ENCODE measurements around the gene PHOX2B.

PHOX2B gene

GRCh38 chr4:41750626-41751448 lies 2.3 kb upstream of the PHOX2B start:
- TF ChIP-seq POLR2AphosphoS5 (IDR thresholded peaks at IDR 0.05; ENCODE audit: low read depth, low read length) (no peak), POLR2A (IDR thresholded peaks at IDR 0.05; ENCODE audit: low read depth, low read length) (no peak), POU2F2 (IDR thresholded peaks at IDR 0.05; ENCODE audit: low read depth, low read length) (no peak), PAX5 (IDR thresholded peaks at IDR 0.05; ENCODE audit: insufficient read depth, low read length, severe bottlenecking) (no peak), TAF1 (IDR thresholded peaks at IDR 0.05; ENCODE audit: low read depth, low read length) (no peak), SPI1 (IDR thresholded peaks at IDR 0.05; ENCODE audit: low read depth, low read length) (no peak)
- no peak for FAIRE-seq
- no peak for DNase-seq (ENCODE audit: insufficient read length, low spot score)

DNA sequence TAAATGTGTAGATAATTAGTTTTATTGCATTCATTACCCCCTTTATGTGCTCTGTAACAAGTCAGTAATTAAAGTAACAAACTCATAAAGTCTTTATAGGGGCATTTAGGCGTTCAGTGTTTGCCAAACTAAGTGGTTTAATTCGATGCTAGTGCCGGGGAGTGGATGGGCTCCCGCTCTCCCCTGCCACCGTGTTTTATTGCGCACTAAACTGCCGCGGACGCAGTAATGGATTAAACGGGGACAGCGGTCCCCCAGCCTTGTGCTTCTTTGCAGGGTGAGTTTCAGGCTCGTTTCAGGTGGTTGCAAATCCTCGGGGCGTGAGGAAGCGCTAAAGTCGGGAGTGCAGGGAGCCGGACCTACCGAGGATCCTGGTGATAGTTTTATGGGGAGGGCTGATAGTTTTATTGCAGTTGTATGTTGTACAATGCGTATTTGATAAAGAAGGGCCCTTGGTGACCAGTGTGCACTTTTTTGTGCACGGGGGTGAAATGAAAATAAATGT lies 1.6 kb upstream of the PHOX2B start:
- DNase-seq (ENCODE audit: insufficient read length, low spot score) (no peak), FAIRE-seq (no peak)
- TF ChIP-seq TAF1 (IDR thresholded peaks at IDR 0.05; ENCODE audit: low read depth, low read length) = no peak

- TF ChIP-seq SPI1 (IDR thresholded peaks at IDR 0.05; ENCODE audit: low read depth, low read length) = no peak
- no peak for TF ChIP-seq POU2F2 (IDR thresholded peaks at IDR 0.05; ENCODE audit: low read depth, low read length)
- FAIRE-seq (no peak), DNase-seq (ENCODE audit: insufficient read length, low spot score) (no peak)
Measured at GRCh38 chr4:41749631-41750039, 1.1 kb upstream of the PHOX2B start.

GRCh38 chr4:41748074-41748570 lies 403 bp downstream of the PHOX2B start:
- no peak for FAIRE-seq
- DNase-seq (ENCODE audit: insufficient read length, low spot score) = no peak
- no peak for TF ChIP-seq POLR2A (IDR thresholded peaks at IDR 0.05; ENCODE audit: low read depth, low read length)
- TF ChIP-seq PAX5 (IDR thresholded peaks at IDR 0.05; ENCODE audit: insufficient read depth, low read length, severe bottlenecking) = no peak
- no peak for TF ChIP-seq POU2F2 (IDR thresholded peaks at IDR 0.05; ENCODE audit: low read depth, low read length)
- no peak for TF ChIP-seq TAF1 (IDR thresholded peaks at IDR 0.05; ENCODE audit: low read depth, low read length)
- no peak for TF ChIP-seq SPI1 (IDR thresholded peaks at IDR 0.05; ENCODE audit: low read depth, low read length)
- no peak for TF ChIP-seq POLR2AphosphoS5 (IDR thresholded peaks at IDR 0.05; ENCODE audit: low read depth, low read length)

DNA sequence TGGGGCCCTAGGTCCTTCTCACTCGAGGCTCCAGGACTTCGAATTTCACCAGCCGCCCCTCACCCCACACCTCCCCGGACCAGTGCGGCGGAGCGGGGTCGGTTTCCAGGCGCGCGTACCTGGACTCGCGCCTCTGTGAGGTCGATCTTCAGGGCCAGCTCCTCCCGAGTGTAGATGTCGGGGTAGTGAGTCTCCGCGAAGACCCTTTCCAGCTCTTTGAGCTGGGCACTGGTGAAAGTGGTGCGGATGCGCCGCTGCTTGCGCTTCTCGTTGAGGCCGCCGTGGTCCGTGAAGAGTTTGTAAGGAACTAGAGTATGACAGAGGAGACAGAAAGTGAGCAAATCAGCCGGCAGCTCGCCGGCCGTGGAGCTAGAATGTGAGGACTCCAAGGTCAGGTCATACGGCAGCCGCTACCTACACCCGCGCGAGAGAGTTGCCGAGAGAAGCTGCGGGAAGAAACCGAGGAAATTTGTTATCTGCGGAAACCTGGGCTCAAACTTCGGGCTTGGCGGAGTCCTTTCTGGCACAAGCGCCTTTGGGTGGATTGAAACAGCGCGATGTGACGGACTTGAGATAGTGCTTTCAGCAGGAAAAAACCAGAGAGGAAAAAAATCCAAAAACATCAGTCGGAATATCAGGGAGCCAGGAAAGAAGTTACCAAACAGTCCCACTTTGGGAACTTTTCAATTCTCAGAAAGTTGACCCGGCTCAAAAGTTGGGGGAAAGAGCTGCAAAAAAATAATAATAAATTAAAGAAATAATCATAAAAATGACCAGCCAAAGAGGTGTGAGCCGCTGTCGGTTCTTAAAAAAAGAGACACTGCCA lies 1.1 kb downstream of the PHOX2B start:
- DNase-seq (ENCODE audit: insufficient read length, low spot score) (no peak), FAIRE-seq (no peak)
- TF ChIP-seq POLR2AphosphoS5 (IDR thresholded peaks at IDR 0.05; ENCODE audit: low read depth, low read length) (no peak), SPI1 (IDR thresholded peaks at IDR 0.05; ENCODE audit: low read depth, low read length) (no peak), POU2F2 (IDR thresholded peaks at IDR 0.05; ENCODE audit: low read depth, low read length) (no peak), POLR2A (IDR thresholded peaks at IDR 0.05; ENCODE audit: low read depth, low read length) (no peak), TAF1 (IDR thresholded peaks at IDR 0.05; ENCODE audit: low read depth, low read length) (no peak), PAX5 (IDR thresholded peaks at IDR 0.05; ENCODE audit: insufficient read depth, low read length, severe bottlenecking) (no peak)

GRCh38 chr4:41746440-41747229 lies 1.9 kb downstream of the PHOX2B start:
- TF ChIP-seq TAF1 (IDR thresholded peaks at IDR 0.05; ENCODE audit: low read depth, low read length) (no peak), POLR2A (IDR thresholded peaks at IDR 0.05; ENCODE audit: low read depth, low read length) (no peak), POLR2AphosphoS5 (IDR thresholded peaks at IDR 0.05; ENCODE audit: low read depth, low read length) (no peak), SPI1 (IDR thresholded peaks at IDR 0.05; ENCODE audit: low read depth, low read length) (no peak), POU2F2 (IDR thresholded peaks at IDR 0.05; ENCODE audit: low read depth, low read length) (no peak)
- DNase-seq (ENCODE audit: insufficient read length, low spot score) = no peak
- FAIRE-seq = no peak

DNA sequence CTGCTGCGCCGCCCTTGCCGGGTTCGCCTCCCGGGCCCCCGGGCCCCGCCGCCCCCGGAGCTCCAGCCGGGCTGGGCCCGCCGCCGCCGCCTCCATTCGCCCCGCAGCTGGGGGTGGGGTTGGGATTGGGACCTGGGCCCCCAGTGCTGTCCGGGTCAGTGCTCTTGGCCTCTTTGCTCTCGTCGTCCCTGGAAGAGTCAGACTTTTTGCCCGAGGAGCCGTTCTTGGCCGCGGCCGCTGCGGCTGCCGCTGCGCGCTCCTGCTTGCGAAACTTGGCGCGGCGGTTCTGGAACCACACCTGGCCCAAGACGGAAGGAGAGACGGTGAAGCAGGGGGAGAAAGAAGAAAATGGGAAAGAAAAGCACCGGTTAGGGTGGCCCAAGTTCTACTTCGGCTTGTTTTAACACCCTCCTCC lies 2.5 kb downstream of the PHOX2B start:
- DNase-seq (ENCODE audit: insufficient read length, low spot score) = no peak
- TF ChIP-seq POLR2A (IDR thresholded peaks at IDR 0.05; ENCODE audit: low read depth, low read length) (no peak), TAF1 (IDR thresholded peaks at IDR 0.05; ENCODE audit: low read depth, low read length) (no peak), SPI1 (IDR thresholded peaks at IDR 0.05; ENCODE audit: low read depth, low read length) (no peak), POLR2AphosphoS5 (IDR thresholded peaks at IDR 0.05; ENCODE audit: low read depth, low read length) (no peak), POU2F2 (IDR thresholded peaks at IDR 0.05; ENCODE audit: low read depth, low read length) (no peak), PAX5 (IDR thresholded peaks at IDR 0.05; ENCODE audit: insufficient read depth, low read length, severe bottlenecking) (no peak)
- FAIRE-seq = no peak

DNA sequence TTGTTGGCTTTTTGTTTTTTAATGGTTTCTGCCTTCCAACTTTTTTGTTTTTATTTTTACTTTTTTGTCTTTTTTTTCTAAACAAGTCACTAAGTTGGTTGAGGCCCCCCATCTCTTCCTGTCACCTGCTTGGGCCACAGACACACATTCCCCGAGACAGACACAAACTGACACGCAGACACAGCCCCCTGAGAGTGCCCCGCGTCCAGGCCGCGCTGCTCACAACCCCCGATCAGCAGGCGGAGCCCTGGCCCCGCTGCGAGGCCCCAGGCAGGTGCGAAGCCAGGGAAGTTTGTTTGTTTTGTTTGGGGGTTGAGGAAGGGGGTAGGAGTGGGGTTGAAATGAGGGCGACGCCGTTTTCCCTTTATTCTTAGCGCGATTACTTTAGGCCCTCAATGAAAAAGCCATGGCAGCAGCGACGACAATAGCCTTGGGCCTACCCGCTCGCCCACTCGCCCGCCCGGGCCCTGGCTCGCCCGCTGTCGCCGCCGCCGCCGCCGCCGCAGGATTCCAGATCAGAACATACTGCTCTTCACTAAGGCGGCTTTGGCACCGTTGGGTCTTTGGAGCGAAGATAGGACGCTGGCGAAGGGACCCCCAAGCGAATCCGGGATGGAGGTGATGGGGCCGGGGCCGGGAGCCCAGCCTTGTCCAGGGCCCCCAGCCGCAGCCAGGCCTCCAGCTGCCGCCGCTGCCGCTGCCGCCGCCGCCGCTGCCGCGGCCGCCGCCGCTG lies 3.1 kb downstream of the PHOX2B start:
- TF ChIP-seq POU2F2 (IDR thresholded peaks at IDR 0.05; ENCODE audit: low read depth, low read length) = no peak
- TF ChIP-seq TAF1 (IDR thresholded peaks at IDR 0.05; ENCODE audit: low read depth, low read length) = no peak
- TF ChIP-seq POLR2A (IDR thresholded peaks at IDR 0.05; ENCODE audit: low read depth, low read length) = no peak
- no peak for TF ChIP-seq POLR2AphosphoS5 (IDR thresholded peaks at IDR 0.05; ENCODE audit: low read depth, low read length)
- no peak for TF ChIP-seq PAX5 (IDR thresholded peaks at IDR 0.05; ENCODE audit: insufficient read depth, low read length, severe bottlenecking)
- TF ChIP-seq SPI1 (IDR thresholded peaks at IDR 0.05; ENCODE audit: low read depth, low read length) = no peak
- FAIRE-seq = no peak
- DNase-seq (ENCODE audit: insufficient read length, low spot score) = no peak
